ENCODE measurements around the gene MRM2. TPM values are rescaled to one million over a fixed set of nuclear protein-coding genes. Genes with fewer than 3 reads are reported as not detected.

The MRM2 gene
- total RNA-seq, 8 experiments from 2014 or later: 19.9 to 39.7 (median 23.7) TPM

- in situ Hi-C loops (cut with MboI; ENCODE audit: low pct_unique_long_range_greater_than_20kb in 2 of 9, low sequenced_read_pairs in 9 of 9, unreplicated experiment in 9 of 9): loop anchor here in 1 of 9 experiments (25.0 kb wide), 1 partner anchor 571 kb away; the partner anchor contains the start of gene ELFN1
- ATAC-seq (replicated peaks in 6 of 8): peak; percentile 84 to 96 (median 92)
- H3K27ac ChIP-seq: peak within 1 kb of the TSS; percentile 62 to 67
- H3K4me1 ChIP-seq (replicated peaks in 1 of 2): peaks cover 3 to 6% of the 10 kb centered on the region in 2 donors
- WGBS, 10 experiments: 0 to 2% (median 0%) methylated on average over 1 to 23 of the region's 63 CpGs; no CpG with 5 or more reads in 3 of the 10 experiments
- peak within 1 kb of the TSS; percentile 65 to 92 (median 87) for H3K4me3 ChIP-seq
Observed at GRCh38 chr7:2232766-2233520, 9.1 kb downstream of the MRM2 start, which contains the start of gene MAD1L1. Gene MAD1L1 (minus strand): TSS chr7:2232945. CDS start chr7:2230133, 2,812 bp downstream.

GRCh38 chr7:2231992-2232765 is 9.8 kb downstream of the MRM2 start:
- 0 to 40% (median 1%) methylated on average over 1 to 13 of the region's 46 CpGs; no CpG with 5 or more reads in 2 of the 10 experiments for whole genome bisulfite sequencing, 10 experiments
- H3K4me3 ChIP-seq: peak overlapping the region; percentile 65 to 92 (median 87)
- in situ Hi-C loops (cut with MboI; ENCODE audit: low pct_unique_long_range_greater_than_20kb in 2 of 9, low sequenced_read_pairs in 9 of 9, unreplicated experiment in 9 of 9): loop anchor here in 1 of 9 experiments (25.0 kb wide), 1 partner anchor 570 kb away; the partner anchor contains the start of gene ELFN1
- peak; percentile 15 to 79 (median 76) for ATAC-seq (replicated peaks in 6 of 8)
- H3K4me1 ChIP-seq (replicated peaks in 1 of 2): peaks cover 3 to 6% of the 10 kb centered on the region in 2 donors
- peak overlapping the region; percentile 62 to 67 for H3K27ac ChIP-seq

- ATAC-seq (replicated peaks in 6 of 8): no peak
- no peak overlapping the region for H3K27ac ChIP-seq
- H3K4me3 ChIP-seq: no peak overlapping the region
- H3K4me1 ChIP-seq (replicated peaks in 1 of 2): peaks cover 3 to 6% of the 10 kb centered on the region in 2 donors
- WGBS, 10 experiments: 45 to 100% (median 93%) methylated on average over 1 to 7 of the region's 9 CpGs; no CpG with 5 or more reads in 4 of the 10 experiments
- in situ Hi-C loops (cut with MboI; ENCODE audit: low pct_unique_long_range_greater_than_20kb in 2 of 9, low sequenced_read_pairs in 9 of 9, unreplicated experiment in 9 of 9): loop anchor here in 1 of 9 experiments (25.0 kb wide), 1 partner anchor 569 kb away; the partner anchor contains the start of gene ELFN1
Observed at GRCh38 chr7:2230882-2231281, 11.1 kb downstream of the MRM2 start.

- 92 to 100% (median 100%) methylated on average over 1 to 2 of the region's 8 CpGs; no CpG with 5 or more reads in 6 of the 10 experiments for WGBS, 10 experiments
- Histone ChIP-seq H3K27ac (no peak overlapping the region), H3K4me3 (no peak overlapping the region), H3K4me1 (replicated peaks in 1 of 2) (peaks cover 3 to 6% of the 10 kb centered on the region in 2 donors)
- in situ Hi-C loops (cut with MboI; ENCODE audit: low pct_unique_long_range_greater_than_20kb in 2 of 9, low sequenced_read_pairs in 9 of 9, unreplicated experiment in 9 of 9): loop anchor here in 1 of 9 experiments (25.0 kb wide), 1 partner anchor 568 kb away; the partner anchor contains the start of gene ELFN1
- no peak for ATAC-seq (replicated peaks in 6 of 8)
Observed at GRCh38 chr7:2230226-2230625, 11.8 kb downstream of the MRM2 start.

- no peak for ATAC-seq (replicated peaks in 6 of 8)
- 60 to 100% (median 91%) methylated on average over 1 to 5 of the region's 7 CpGs; no CpG with 5 or more reads in 4 of the 10 experiments for WGBS, 10 experiments
- Histone ChIP-seq H3K27ac (no peak overlapping the region), H3K4me1 (replicated peaks in 1 of 2) (peaks cover 3 to 6% of the 10 kb centered on the region in 2 donors), H3K4me3 (no peak overlapping the region)
- in situ Hi-C loops (cut with MboI; ENCODE audit: low pct_unique_long_range_greater_than_20kb in 2 of 9, low sequenced_read_pairs in 9 of 9, unreplicated experiment in 9 of 9): loop anchor here in 1 of 9 experiments (25.0 kb wide), 1 partner anchor 567 kb away; the partner anchor contains the start of gene ELFN1
Observed at GRCh38 chr7:2229467-2229866, 12.5 kb downstream of the MRM2 start.

- H3K4me1 ChIP-seq (replicated peaks in 1 of 2): peaks cover 3 to 6% of the 10 kb centered on the region in 2 donors
- no peak overlapping the region for H3K27ac ChIP-seq
- 0 to 90% (median 80%) methylated on average over 1 to 7 of the region's 8 CpGs; no CpG with 5 or more reads in 4 of the 10 experiments for WGBS, 10 experiments
- in situ Hi-C loops (cut with MboI; ENCODE audit: low pct_unique_long_range_greater_than_20kb in 2 of 9, low sequenced_read_pairs in 9 of 9, unreplicated experiment in 9 of 9): loop anchor here in 1 of 9 experiments (25.0 kb wide), 1 partner anchor 567 kb away; the partner anchor contains the start of gene ELFN1
- ATAC-seq (replicated peaks in 6 of 8): peak in 3 of 8 experiments; percentile 6 to 45 (median 37)
- no peak overlapping the region for H3K4me3 ChIP-seq
Observed at GRCh38 chr7:2228921-2229320, 13.1 kb downstream of the MRM2 start.

GRCh38 chr7:2227699-2228098 is 14.3 kb downstream of the MRM2 start:
- Histone ChIP-seq H3K4me1 (replicated peaks in 1 of 2) (peaks cover 0 to 6% of the 10 kb centered on the region in 2 donors), H3K4me3 (no peak overlapping the region), H3K27ac (no peak overlapping the region)
- in situ Hi-C loops (cut with MboI; ENCODE audit: low pct_unique_long_range_greater_than_20kb in 2 of 9, low sequenced_read_pairs in 9 of 9, unreplicated experiment in 9 of 9): loop anchor here in 1 of 9 experiments (25.0 kb wide), 1 partner anchor 565 kb away; the partner anchor contains the start of gene ELFN1
- no peak for ATAC-seq (replicated peaks in 6 of 8)
- 83 to 100% (median 92%) methylated on average over 1 to 13 of the region's 15 CpGs; no CpG with 5 or more reads in 3 of the 10 experiments for WGBS, 10 experiments

- no peaks in the 10 kb centered on the region for H3K4me1 ChIP-seq (replicated peaks in 1 of 2)
- no peak for ATAC-seq (replicated peaks in 6 of 8)
- H3K4me3 ChIP-seq: no peak overlapping the region
- in situ Hi-C loops (cut with MboI; ENCODE audit: low pct_unique_long_range_greater_than_20kb in 2 of 9, low sequenced_read_pairs in 9 of 9, unreplicated experiment in 9 of 9): loop anchor here in 1 of 9 experiments (25.0 kb wide), 1 partner anchor 564 kb away; the partner anchor contains the start of gene ELFN1
- WGBS, 10 experiments: 89 to 100% (median 98%) methylated on average over 1 to 10 of the region's 13 CpGs; no CpG with 5 or more reads in 5 of the 10 experiments
- no peak overlapping the region for H3K27ac ChIP-seq
Observed at GRCh38 chr7:2225830-2226229, 16.2 kb downstream of the MRM2 start.

GRCh38 chr7:2225336-2225735 is 16.7 kb downstream of the MRM2 start:
- H3K27ac ChIP-seq: no peak overlapping the region
- WGBS, 10 experiments: 93 to 100% (median 98%) methylated on average over 3 to 8 of the region's 14 CpGs; no CpG with 5 or more reads in 4 of the 10 experiments
- ATAC-seq (replicated peaks in 6 of 8): no peak
- in situ Hi-C loops (cut with MboI; ENCODE audit: low pct_unique_long_range_greater_than_20kb in 2 of 9, low sequenced_read_pairs in 9 of 9, unreplicated experiment in 9 of 9): loop anchor here in 1 of 9 experiments (25.0 kb wide), 1 partner anchor 563 kb away; the partner anchor contains the start of gene ELFN1
- H3K4me1 ChIP-seq (replicated peaks in 1 of 2): no peaks in the 10 kb centered on the region
- H3K4me3 ChIP-seq: no peak overlapping the region

GRCh38 chr7:2224934-2225333 is 17.1 kb downstream of the MRM2 start:
- no peak overlapping the region for H3K4me3 ChIP-seq
- no peaks in the 10 kb centered on the region for H3K4me1 ChIP-seq (replicated peaks in 1 of 2)
- no peak for ATAC-seq (replicated peaks in 6 of 8)
- in situ Hi-C loops (cut with MboI; ENCODE audit: low pct_unique_long_range_greater_than_20kb in 2 of 9, low sequenced_read_pairs in 9 of 9, unreplicated experiment in 9 of 9): loop anchor here in 4 of 9 experiments (25.0 kb wide), 3 partner anchors 563 to 663 kb away; partner anchors contain the start of genes ELFN1 (in 3 of the 4), PSMG3 (in 1 of the 4) and TMEM184A (in 1 of the 4)
- H3K27ac ChIP-seq: no peak overlapping the region
- WGBS, 10 experiments: 60 to 100% (median 80%) methylated on average over 1 to 3 of the region's 4 CpGs; no CpG with 5 or more reads in 6 of the 10 experiments

- WGBS, 10 experiments: 80 to 100% (median 87%) methylated on average over 1 to 9 of the region's 13 CpGs; no CpG with 5 or more reads in 4 of the 10 experiments
Observed at GRCh38 chr7:2224491-2224928, 17.5 kb downstream of the MRM2 start.

GRCh38 chr7:2223321-2223720 is 18.7 kb downstream of the MRM2 start:
- no peak for ATAC-seq (replicated peaks in 6 of 8)
- H3K4me1 ChIP-seq (replicated peaks in 1 of 2): no peaks in the 10 kb centered on the region
- 80 to 100% (median 100%) methylated on average over 1 to 4 of the region's 17 CpGs; no CpG with 5 or more reads in 6 of the 10 experiments for WGBS, 10 experiments
- H3K4me3 ChIP-seq: no peak overlapping the region
- in situ Hi-C loops (cut with MboI; ENCODE audit: low pct_unique_long_range_greater_than_20kb in 2 of 9, low sequenced_read_pairs in 9 of 9, unreplicated experiment in 9 of 9): loop anchor here in 3 of 9 experiments (25.0 kb wide), 3 partner anchors 561 to 661 kb away; partner anchors contain the start of genes ELFN1 (in 2 of the 3), PSMG3 (in 1 of the 3) and TMEM184A (in 1 of the 3)
- H3K27ac ChIP-seq: no peak overlapping the region

More at GRCh38 chr7:2224491-2224928, 17.5 kb downstream of the MRM2 start:
- Histone ChIP-seq H3K27ac (no peak overlapping the region), H3K4me1 (replicated peaks in 1 of 2) (no peaks in the 10 kb centered on the region), H3K4me3 (no peak overlapping the region)
- ATAC-seq (replicated peaks in 6 of 8): peak in 2 of 8 experiments; percentile 54 to 63
- in situ Hi-C loops (cut with MboI; ENCODE audit: low pct_unique_long_range_greater_than_20kb in 2 of 9, low sequenced_read_pairs in 9 of 9, unreplicated experiment in 9 of 9): loop anchor here in 3 of 9 experiments (25.0 kb wide), 3 partner anchors 562 to 662 kb away; partner anchors contain the start of genes ELFN1 (in 2 of the 3), PSMG3 (in 1 of the 3) and TMEM184A (in 1 of the 3)
